GM18526 (cell line): Measurements from ENCODE around the gene LRIT2.

Experiments used
- POLR2A ChIP-seq: IDR thresholded peaks from 3 replicates; pipeline ENCODE4 v1.6.1; 2011; ENCODE audit not compliant: insufficient read length; ENCODE audit errors: extremely low read depth

LRIT2 gene

GRCh38 chr10:84226616-84227015, 1.3 kb upstream of the LRIT2 start:
- no peak for TF ChIP-seq POLR2A

GRCh38 chr10:84224411-84225028, 824 bp downstream of the LRIT2 start:
- TF ChIP-seq POLR2A, result no peak

- TF ChIP-seq POLR2A, result no peak
Measured at GRCh38 chr10:84221916-84222315, 3.4 kb downstream of the LRIT2 start.

- TF ChIP-seq POLR2A, result no peak
Measured at GRCh38 chr10:84217746-84218145, 7.6 kb downstream of the LRIT2 start.

- TF ChIP-seq POLR2A, result no peak
Measured at GRCh38 chr10:84216834-84217233, 8.5 kb downstream of the LRIT2 start.

GRCh38 chr10:84214612-84215235, 10.6 kb downstream of the LRIT2 start:
- TF ChIP-seq POLR2A, result no peak

GRCh38 chr10:84214046-84214572, 11.2 kb downstream of the LRIT2 start:
- TF ChIP-seq POLR2A, result no peak

GRCh38 chr10:84213076-84213475, 12.3 kb downstream of the LRIT2 start:
- TF ChIP-seq POLR2A, result no peak

GRCh38 chr10:84212014-84212413, 13.3 kb downstream of the LRIT2 start:
- no peak for TF ChIP-seq POLR2A

- TF ChIP-seq POLR2A, result no peak
Measured at GRCh38 chr10:84211566-84211965, 13.8 kb downstream of the LRIT2 start.

GRCh38 chr10:84208023-84208422, 17.3 kb downstream of the LRIT2 start:
- TF ChIP-seq POLR2A, result no peak

- no peak for TF ChIP-seq POLR2A
Measured at GRCh38 chr10:84205853-84206525, 19.4 kb downstream of the LRIT2 start.

- no peak for TF ChIP-seq POLR2A
Measured at GRCh38 chr10:84205049-84205852, 20.1 kb downstream of the LRIT2 start.

GRCh38 chr10:84204610-84205009, 20.7 kb downstream of the LRIT2 start:
- TF ChIP-seq POLR2A, result no peak

- TF ChIP-seq POLR2A, result no peak
Measured at GRCh38 chr10:84204122-84204521, 21.2 kb downstream of the LRIT2 start.

- no peak for TF ChIP-seq POLR2A
Measured at GRCh38 chr10:84202349-84202748, 23.0 kb downstream of the LRIT2 start.

GRCh38 chr10:84201682-84202081, 23.7 kb downstream of the LRIT2 start:
- no peak for TF ChIP-seq POLR2A
